Measurements from ENCODE around the gene SH3TC2. TPM values are rescaled to one million over a fixed set of nuclear protein-coding genes. Genes with fewer than 3 reads are reported as not detected.

SH3TC2 gene
- total and polyA plus RNA-seq, 10 of the 15 experiments (the other 5 are each of a cell fraction or from before 2014, with no cell fraction given): not detected

DNA sequence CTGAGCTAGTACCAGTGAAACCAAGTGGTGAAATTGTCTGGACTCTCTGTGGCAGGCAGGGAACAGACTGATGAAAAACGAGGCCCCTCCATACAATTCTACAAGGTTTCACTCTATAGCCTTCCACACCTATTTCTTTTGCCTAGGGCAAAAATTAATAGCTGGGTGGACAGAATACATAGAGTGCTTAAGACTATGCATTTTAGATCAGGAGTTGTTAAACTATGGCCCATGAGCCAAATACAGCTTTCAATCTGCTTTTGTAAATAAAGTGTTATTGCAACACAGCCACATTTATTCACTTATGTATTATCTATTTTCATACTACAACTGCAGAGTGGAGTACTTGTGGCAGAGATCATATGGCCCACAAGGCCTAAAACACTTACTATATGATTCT, 45.2 kb downstream of the SH3TC2 start:
- BruUV-seq (replicated peaks): no TSS peak
- Histone ChIP-seq H3K79me2 (ENCODE audit: control insufficient read depth, insufficient read depth, low read length) (no peaks in the 10 kb centered on the region), H3K4me3 (no peak overlapping the region), H3K4me2 (ENCODE audit: control insufficient read depth, insufficient read depth) (no peak overlapping the region), H3K9ac (ENCODE audit: control insufficient read depth, insufficient read depth, low read length) (no peak overlapping the region), H3K27ac (ENCODE audit: control insufficient read depth, insufficient read depth) (no peak overlapping the region), H3K36me3 (ENCODE audit: control insufficient read depth in 2 of 2, insufficient read depth in 2 of 2, low read length in 1 of 2) (no peaks in the 10 kb centered on the region), H3K4me1 (ENCODE audit: control insufficient read depth, insufficient read depth, low read length) (no peaks in the 10 kb centered on the region), H3K27me3 (replicated peaks in 1 of 2; ENCODE audit: control insufficient read depth in 2 of 2, insufficient read depth in 2 of 2, low read length in 1 of 2) (no peaks in the 10 kb centered on the region), H4K20me1 (ENCODE audit: control insufficient read depth, insufficient read depth) (no peaks in the 10 kb centered on the region), H3K9me3 (replicated peaks; ENCODE audit: control insufficient read depth, insufficient read depth, low read length) (no peaks in the 10 kb centered on the region), H2AFZ (ENCODE audit: control insufficient read depth, low read depth, low read length) (no peak overlapping the region)
- DNase-seq (ENCODE audit: low read depth, low spot score) (no peak), ATAC-seq (no peak), FAIRE-seq (no peak)
- in situ Hi-C loops (cut with MboI) (no loop called here), intact Hi-C loops (cut with micrococcal nuclease; ENCODE audit: unreplicated experiment) (no loop called here)
- 0% methylated on average over 1 of the region's 1 CpG for WGBS (ENCODE audit: insufficient coverage, insufficient replicate concordance, low lambda C conversion rate, missing lambda C conversion rate)
- SMC1A ChIA-PET (ENCODE audit: uncharacterized antibody, unreplicated experiment): interaction anchor here (0.6 to 1.3 kb wide), 2 partner anchors 19 kb away, joined by 3 to 4 read pairs; no protein-coding TSS in a partner anchor
- TF ChIP-seq, protein P1, sequence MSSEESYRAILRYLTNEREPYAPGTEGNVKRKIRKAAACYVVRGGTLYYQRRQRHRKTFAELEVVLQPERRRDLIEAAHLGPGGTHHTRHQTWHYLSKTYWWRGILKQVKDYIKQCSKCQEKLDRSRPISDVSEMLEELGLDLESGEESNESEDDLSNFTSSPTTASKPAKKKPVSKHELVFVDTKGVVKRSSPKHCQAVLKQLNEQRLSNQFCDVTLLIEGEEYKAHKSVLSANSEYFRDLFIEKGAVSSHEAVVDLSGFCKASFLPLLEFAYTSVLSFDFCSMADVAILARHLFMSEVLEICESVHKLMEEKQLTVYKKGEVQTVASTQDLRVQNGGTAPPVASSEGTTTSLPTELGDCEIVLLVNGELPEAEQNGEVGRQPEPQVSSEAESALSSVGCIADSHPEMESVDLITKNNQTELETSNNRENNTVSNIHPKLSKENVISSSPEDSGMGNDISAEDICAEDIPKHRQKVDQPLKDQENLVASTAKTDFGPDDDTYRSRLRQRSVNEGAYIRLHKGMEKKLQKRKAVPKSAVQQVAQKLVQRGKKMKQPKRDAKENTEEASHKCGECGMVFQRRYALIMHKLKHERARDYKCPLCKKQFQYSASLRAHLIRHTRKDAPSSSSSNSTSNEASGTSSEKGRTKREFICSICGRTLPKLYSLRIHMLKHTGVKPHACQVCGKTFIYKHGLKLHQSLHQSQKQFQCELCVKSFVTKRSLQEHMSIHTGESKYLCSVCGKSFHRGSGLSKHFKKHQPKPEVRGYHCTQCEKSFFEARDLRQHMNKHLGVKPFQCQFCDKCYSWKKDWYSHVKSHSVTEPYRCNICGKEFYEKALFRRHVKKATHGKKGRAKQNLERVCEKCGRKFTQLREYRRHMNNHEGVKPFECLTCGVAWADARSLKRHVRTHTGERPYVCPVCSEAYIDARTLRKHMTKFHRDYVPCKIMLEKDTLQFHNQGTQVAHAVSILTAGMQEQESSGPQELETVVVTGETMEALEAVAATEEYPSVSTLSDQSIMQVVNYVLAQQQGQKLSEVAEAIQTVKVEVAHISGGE (CRISPR knock-in tag; IDR thresholded peaks at IDR 0.05): no peak
- TF ChIP-seq NR2C2 (IDR thresholded peaks at IDR 0.05; ENCODE audit: borderline replicate concordance, control insufficient read depth, insufficient read length, low read depth): no peak
- TF ChIP-seq ETV6 (conservative IDR thresholded peaks at IDR 0.05 in 1 of 2, IDR thresholded peaks at IDR 0.05 in 1 of 2; ENCODE audit: borderline replicate concordance in 1 of 2, low read depth in 1 of 2): no peak
- TF ChIP-seq RAD21 (IDR thresholded peaks at IDR 0.05; ENCODE audit: insufficient read depth, low read depth, low read length): no peak
- no peak for TF ChIP-seq CBFB (IDR thresholded peaks at IDR 0.05; ENCODE audit: low read depth)
- no peak for TF ChIP-seq ESRRA (IDR thresholded peaks at IDR 0.05; ENCODE audit: low read length)
- TF ChIP-seq ZNF622 (IDR thresholded peaks at IDR 0.05): no peak
- TF ChIP-seq YY1 (IDR thresholded peaks at IDR 0.05; ENCODE audit: low read depth, low read length): no peak
- TF ChIP-seq MXI1 (IDR thresholded peaks at IDR 0.05; ENCODE audit: low read depth, low read length): no peak
- no peak for TF ChIP-seq NFYB (IDR thresholded peaks at IDR 0.05; ENCODE audit: insufficient read depth, low read depth, low read length)
- no peak for TF ChIP-seq IRF4 (IDR thresholded peaks at IDR 0.05; ENCODE audit: low read depth, low read length)
- TF ChIP-seq, protein P2, sequence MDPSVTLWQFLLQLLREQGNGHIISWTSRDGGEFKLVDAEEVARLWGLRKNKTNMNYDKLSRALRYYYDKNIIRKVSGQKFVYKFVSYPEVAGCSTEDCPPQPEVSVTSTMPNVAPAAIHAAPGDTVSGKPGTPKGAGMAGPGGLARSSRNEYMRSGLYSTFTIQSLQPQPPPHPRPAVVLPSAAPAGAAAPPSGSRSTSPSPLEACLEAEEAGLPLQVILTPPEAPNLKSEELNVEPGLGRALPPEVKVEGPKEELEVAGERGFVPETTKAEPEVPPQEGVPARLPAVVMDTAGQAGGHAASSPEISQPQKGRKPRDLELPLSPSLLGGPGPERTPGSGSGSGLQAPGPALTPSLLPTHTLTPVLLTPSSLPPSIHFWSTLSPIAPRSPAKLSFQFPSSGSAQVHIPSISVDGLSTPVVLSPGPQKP (IDR thresholded peaks at IDR 0.05; ENCODE audit: low read depth, low read length): no peak
- no peak for TF ChIP-seq TCF3 (IDR thresholded peaks at IDR 0.05; ENCODE audit: borderline replicate concordance, insufficient read depth, low read depth, low read length)
- TF ChIP-seq SUZ12 (IDR thresholded peaks at IDR 0.05; ENCODE audit: unreplicated experiment): no peak
- CTCF ChIA-PET: interaction anchor here (1.2 to 1.3 kb wide), 2 partner anchors 18 to 285 kb away, joined by 4 to 5 read pairs; no protein-coding TSS in a partner anchor
- RAD21 ChIA-PET (ENCODE audit: unreplicated experiment): no interaction called here
- POLR2A ChIA-PET: no interaction called here

Measured in GM12878 (cell line).